Gastrocnemius medialis (tissue), 4 donors: ENCODE data around the gene LHFPL4.

Source experiments
- CTCF ChIP-seq, 5 experiments: fragments of 450-650 bp in 3 of 5; fragments of 200-600 bp in 2 of 5; sonication (generic) in 2 of 5; IDR thresholded peaks in 4 of 5; conservative IDR thresholded peaks in 1 of 5; 1 replicate in 4 of 5; 2 replicates in 1 of 5; pipeline ENCODE4 v1.5.1; 2016 to 2019; ENCODE audit warnings: antibody characterized with exemption in 5 of 5, mild to moderate bottlenecking in 3 of 5, moderate library complexity in 3 of 5
- POLR2A ChIP-seq, 2 donors: fragments of 450-650 bp; IDR thresholded peaks; one replicate each; pipeline ENCODE4 v1.6.1; 2017; ENCODE audit warnings: antibody characterized with exemption in 2 of 2, mild to moderate bottlenecking in 2 of 2, moderate library complexity in 2 of 2

GRCh38 chr3:9508781-9509180 is 44.8 kb downstream of the LHFPL4 start:
- TF ChIP-seq CTCF (IDR thresholded peaks at IDR 0.05 in 4 of 5, conservative IDR thresholded peaks at IDR 0.05 in 1 of 5) (no peak), POLR2A (IDR thresholded peaks at IDR 0.05) (no peak)
